ENCODE measurements around the gene ABHD11. TPM values are rescaled to one million over a fixed set of nuclear protein-coding genes. Genes with fewer than 3 reads are reported as not detected.

Gene ABHD11
- total and polyA plus RNA-seq, 9 of the 15 experiments (the other 6 are each of a cell fraction or from before 2014, with no cell fraction given) = 7.7 to 44.2 (median 18.9) TPM

GRCh38 chr7:73738612-73739386 is at the start of gene ABHD11 (continued):
- TF ChIP-seq FOXO4 (CRISPR knock-in tag; IDR thresholded peaks at IDR 0.05) (0 out of 2 replicates have a peak, but pooled peaks have one; percentile 31), MGA (IDR thresholded peaks at IDR 0.05) (peak; percentile 93), GATA2 (CRISPR knock-in tag; IDR thresholded peaks at IDR 0.05) (no peak), HMBOX1 (IDR thresholded peaks at IDR 0.05) (no peak), USF2 (CRISPR knock-in tag; IDR thresholded peaks at IDR 0.05) (0 out of 2 replicates have a peak, but pooled peaks have one; percentile 8), ZNF121 (CRISPR knock-in tag; conservative IDR thresholded peaks at IDR 0.05) (no peak), ZNF717 (CRISPR knock-in tag; IDR thresholded peaks at IDR 0.05) (no peak), CXXC5 (CRISPR knock-in tag; IDR thresholded peaks at IDR 0.05) (peak; percentile 97)

Data from K562 (cell line).